Activated CD8-positive, alpha-beta memory T cell treated with anti-CD3 and anti-CD28 coated beads for 1 hour (primary cell): Measurements from ENCODE around the gene RASGEF1C.
A peak's percentile ranks its signal among the peaks of the same experiment; 100 is the strongest.
"Not testable (repeated sequence)": the region's sequence is repeated elsewhere in the genome, so short reads cannot be mapped to it uniquely, and the experiment has no call there.

ENCODE experiments used
- DNase-seq, 2 donors: peaks; one replicate each; pipeline ENCODE4 v3.0.0-alpha.2; 2020; ENCODE audit warnings: low read depth in 1 of 2; ENCODE audit errors: extremely low read depth in 1 of 2

RASGEF1C gene

DNA sequence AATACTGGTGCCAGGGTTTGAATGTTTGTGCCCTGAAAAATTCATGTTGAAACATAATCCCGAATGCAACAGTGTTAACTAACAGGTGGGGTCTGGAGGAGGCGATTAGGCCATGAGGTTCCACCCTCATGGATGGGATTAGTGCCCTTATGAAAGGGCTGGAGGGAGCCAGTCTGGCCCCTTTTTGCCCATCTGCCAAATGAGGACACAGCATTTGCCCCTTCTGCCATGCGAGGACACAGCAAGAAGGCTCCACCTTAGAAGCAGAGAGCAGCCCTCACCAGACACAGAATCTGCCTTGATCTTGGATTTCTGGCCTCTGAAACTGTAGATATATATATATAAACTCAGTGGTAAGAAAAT, 104.9 kb downstream of the RASGEF1C start:
- no peak for DNase-seq

DNA sequence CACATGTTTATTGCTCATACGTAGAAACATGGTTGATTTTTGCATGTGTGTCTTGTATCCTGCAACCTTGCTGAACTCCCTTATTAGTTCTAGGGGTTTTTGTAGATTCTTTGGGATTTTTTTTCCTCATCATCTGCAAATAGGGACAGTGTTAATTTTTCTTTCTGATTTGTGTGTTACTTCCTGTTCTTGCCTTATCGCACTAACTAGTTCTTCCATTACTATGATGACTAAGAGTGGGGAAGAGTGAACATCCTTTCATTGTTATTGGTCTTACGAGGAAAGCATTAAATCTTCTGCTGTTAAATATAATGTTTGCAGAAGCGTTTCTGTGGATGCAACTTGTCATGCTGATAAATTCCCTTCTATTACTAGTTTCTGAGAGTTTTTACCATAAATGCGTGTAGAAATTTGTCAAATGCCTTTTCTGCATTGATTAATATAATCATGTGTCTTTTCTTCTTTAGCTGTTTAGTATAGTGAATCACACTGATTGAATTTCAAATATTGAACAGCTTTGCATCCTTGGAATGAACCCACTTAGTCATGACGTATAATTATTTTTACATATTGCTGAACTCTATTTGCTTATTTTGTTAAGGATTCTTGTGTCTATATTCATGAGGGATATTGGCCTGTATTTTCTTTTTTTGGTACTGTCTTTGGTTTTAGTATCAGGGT, 105.4 kb downstream of the RASGEF1C start:
- no peak for DNase-seq

DNA sequence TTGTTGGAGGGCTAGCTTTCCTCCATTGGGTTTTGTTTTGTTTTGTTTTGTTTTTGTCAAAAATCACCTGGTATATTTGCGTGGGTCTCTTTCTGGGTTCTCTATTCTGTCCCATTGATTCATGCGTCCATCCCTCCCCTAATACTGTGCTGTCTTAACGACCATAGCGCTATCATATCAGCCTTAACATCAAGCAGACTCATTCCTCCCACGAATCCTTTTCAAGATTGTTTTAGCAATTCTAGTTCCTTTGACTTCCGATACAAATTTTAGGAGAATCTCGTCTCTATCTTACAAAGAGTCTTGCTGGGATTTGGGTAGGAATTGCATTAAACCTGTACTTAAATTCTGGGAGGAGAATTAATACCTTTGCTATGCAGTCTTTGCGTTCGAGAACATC, 106.4 kb downstream of the RASGEF1C start:
- no peak for DNase-seq

DNA sequence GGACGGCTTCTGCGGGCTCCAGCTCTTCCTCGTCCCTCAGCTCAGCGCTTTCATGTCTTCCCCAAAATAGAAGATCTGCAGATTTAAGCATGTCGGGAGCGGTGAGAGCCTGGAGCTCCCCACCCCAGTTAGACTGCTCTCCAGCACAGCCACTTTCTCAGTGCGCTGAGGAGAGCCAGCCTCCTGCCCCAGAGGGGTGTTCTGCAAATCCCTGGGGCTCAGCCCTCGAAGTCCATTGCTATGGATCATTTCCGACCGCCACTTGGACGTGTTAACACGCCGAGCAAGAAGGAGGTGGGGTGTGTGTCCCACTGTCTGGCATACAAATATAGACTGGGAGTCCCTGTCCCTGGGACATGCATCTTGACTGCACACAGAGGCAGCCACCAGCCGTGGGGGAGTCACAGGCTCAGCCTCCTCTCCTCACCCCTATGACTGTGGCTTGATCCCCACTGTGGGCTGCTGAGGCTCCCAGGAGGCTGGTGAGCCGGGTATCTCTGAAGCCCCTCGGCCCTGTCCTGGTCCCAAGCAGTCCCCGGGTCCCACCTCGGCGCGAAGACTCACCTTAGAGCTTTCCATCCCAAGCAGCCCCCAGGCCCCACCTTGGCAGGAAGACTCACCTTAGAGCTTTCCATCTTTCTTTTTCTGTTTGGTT, 107.4 kb downstream of the RASGEF1C start:
- no peak for DNase-seq

DNA sequence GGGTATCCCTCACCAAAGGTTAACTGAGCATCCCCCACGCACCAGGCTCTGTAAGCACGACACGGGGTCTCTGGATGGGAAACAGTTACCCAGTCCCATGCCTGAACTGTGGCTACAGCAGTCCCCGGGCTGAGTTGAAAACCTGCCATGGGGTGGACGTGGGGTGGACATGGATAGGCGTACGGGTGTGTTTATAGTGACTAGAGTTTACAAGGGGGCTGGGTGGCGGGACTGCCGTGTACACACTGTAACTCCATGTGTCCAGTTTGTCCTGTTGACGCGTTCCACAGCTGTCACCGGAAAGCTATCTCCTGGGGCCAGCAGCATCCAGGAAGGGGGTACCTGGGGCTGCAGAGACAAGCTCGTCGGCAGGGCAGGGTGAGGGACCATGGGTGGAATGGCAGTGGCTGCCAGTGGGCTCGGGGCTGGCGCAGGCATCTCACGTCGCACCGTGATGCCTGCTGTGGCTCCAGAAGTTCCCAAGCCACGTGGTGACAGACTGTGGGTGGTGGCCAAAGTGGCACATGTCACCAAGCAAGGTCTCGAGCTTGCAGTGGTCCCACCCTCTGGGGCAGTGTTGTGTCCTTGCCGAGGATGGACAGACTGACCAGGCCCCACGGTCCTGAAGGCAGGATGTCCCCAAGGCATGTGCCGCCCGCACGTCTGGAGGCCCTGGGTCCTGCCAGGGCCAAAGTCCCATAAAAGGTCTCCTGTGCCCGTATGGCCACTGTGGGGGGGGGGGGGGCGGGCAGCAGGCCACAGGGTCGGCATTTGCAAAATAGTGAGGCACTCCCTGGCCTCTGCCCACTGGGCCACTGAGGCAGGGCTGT, 108.2 kb downstream of the RASGEF1C start:
- DNase-seq: no peak

DNA sequence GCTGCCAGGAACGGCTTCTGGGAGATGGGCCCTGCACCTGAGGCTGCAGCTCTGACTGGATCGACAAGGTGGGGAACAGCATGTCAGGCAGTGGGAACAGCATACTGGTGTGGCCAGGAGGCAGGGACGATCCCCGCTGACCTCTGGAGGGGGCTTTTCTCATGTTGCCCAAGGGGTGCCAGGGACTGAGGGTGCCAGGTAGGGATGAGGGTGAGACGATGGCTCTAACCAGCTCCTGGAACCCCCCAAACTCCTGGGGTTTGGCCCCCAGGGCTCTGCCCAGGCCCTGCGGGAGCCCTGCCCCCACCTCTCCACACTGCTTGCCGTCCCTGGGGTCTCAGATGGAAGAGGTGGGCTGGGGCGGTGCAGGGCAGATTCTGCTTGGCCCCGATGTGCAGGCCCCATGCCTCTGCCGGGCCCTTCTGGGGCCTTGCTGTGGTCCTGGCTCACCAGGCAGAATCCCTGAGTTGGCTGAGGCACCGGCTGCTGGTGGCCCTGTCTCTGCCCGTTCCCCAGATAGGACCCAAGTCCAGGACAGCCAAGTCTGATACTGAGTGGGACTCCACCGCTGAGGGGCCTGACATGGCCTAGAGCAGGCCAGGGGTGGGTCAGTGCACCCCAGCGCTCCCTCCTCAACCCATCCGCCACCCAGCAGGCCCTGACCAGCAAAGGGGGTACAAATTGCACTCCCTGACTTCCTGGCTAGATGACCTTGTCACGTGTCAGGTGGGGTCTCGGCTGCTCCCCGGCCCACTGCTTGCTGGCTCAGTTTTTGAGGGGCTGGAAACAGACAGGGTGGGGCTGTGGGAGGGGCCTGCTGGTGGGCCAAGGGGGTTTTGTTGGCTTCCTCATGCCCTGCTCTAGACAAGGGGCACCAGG, 109.0 kb downstream of the RASGEF1C start:
- no peak for DNase-seq

DNA sequence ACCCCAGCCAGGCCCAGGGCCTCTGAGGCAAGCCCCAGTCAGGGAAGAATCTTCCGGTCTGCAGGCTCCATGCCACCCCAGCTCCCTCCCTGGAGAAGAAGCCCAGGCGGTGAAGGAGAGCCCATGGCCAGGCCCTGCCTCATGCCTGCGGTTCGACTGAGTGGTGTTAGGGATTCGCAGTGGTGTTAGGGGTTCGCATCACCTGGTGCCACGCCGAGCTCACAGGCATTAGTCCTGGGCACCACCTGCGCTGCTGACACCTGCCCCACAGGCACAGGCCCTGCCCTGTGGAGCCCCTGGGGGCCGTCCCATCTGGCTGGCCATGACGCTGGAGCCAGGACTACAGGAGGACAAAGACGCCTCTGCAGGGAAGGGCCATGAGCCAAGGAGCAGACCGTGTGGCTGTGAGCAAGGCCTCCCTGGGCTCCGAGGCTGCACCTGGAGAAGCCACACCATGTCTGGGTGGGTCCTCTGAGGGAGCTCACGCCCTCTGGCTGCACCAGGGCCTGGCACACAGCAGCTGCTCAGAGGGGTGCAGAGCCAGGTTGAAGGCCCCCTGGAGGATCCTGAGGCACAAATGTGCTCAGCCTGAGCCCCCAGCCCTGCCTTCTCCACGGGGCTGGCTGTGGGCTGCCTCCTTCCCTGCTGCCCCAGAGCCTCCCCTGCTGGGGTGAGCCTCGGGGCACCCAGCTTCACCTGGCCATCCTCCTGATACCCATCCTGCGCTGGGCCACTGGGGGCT, 109.8 kb downstream of the RASGEF1C start:
- DNase-seq: no peak

DNA sequence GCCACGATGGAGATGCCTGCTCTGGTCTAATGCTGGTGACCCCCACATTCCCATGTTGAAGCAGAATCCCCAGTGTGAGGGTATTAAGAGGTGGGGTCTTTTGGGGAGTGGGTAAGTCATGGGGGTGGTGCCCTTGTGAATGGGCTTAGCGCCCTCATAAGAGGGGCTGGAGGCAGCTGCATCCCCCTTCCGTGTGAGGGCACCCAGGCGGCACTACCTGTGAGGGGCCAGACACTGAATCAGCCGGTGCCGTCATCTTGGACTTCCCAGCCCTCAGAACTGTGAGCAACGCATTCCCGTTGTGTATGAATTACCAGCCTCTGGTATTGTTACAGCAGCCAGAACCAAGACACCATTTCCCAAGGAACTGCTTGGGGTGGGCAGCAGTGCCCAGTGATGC, 110.5 kb downstream of the RASGEF1C start:
- no peak for DNase-seq

DNA sequence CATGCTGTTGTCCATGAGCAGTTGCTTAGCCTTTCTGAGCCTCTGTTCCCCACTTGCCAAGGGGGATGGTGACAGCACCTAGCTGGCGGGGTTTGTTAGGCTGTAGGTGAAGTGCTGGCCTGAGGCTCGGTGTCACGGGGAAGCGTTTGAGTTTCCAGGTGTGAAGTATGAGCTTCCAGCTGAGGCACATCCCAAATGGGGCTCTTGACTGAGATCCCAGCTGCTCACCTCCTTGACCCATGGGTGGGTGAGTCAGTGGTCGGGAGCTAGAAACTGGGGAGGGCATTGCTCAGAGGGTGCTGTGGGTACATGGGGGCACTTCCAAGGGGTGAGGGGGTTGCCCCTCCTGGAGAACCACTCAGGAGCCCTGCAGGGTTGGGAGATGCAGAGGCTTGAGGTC, 111.1 kb downstream of the RASGEF1C start:
- DNase-seq: no peak

DNA sequence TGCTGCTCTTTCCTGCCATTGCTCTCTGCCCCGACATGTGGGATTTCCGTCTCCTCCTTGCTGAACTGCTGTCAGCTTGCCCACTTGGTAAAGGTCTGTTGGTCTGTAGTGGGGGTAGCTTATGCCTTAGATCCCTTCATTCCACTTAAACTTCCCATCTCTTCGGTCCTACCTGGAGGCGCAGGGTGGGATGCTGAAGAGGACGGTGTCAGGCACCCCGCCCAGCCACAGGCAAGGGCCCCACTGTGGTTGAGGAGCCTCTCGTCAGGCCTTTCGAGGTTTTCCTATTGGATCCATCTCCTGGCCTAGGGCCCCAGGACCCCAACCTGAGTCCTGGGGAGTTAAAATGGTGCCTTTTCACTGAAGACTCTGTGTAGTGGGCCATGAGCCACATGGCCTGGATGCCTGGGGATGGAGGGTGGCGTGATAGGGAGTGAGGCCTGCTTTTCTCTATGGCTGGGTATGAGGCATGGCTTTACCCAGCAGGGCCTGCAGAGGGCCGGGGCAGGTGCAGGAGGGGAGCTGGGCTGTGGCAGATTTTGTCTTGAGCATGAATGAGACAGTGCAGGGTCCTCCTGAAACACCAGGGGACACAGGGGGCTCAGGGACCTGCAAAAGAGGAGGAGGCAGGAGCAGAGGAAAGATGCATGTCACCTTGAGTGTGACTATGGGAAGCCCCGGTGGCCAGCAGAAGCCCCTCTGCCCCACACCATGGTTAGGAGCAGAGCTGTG, 111.7 kb downstream of the RASGEF1C start:
- no peak for DNase-seq

DNA sequence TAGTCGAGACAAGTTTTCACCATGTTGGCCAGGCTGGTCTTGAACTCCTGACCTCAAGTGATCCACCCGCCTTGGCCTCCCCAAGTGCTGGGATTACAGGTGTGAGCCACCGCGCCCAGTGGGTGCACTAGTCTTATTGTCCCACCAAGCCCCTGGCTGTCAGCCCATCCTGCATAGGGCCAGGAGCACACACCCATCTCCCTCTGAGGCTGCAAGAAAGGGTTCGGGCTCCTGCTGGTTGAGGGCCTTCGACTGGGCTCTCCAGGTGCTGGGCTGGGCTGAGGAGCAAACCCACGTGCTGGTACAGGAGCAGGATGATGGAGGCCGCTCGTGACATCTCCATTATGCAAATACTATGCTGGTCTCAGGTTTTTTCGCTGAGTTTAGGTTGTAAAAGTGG, 112.4 kb downstream of the RASGEF1C start:
- DNase-seq: no peak

DNA sequence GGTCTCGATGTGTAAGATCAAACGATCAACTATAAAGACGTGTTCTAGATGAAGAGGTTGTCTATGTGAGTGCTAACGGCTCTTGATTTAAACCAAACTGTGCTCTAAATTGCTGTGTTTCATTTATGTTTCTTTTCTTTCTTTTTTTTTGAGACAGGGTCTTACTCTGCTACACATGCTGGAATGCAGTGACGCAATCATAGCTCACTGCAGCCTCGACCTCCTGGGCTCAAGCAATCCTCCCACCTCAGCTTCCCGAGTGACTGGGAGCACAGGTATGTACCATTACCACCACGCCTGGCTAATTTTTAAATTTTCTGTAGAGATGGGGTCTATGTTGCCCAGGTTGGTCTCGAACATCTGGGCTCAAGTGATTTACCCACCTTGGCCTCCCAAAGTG, 113.5 kb downstream of the RASGEF1C start:
- no peak for DNase-seq

DNA sequence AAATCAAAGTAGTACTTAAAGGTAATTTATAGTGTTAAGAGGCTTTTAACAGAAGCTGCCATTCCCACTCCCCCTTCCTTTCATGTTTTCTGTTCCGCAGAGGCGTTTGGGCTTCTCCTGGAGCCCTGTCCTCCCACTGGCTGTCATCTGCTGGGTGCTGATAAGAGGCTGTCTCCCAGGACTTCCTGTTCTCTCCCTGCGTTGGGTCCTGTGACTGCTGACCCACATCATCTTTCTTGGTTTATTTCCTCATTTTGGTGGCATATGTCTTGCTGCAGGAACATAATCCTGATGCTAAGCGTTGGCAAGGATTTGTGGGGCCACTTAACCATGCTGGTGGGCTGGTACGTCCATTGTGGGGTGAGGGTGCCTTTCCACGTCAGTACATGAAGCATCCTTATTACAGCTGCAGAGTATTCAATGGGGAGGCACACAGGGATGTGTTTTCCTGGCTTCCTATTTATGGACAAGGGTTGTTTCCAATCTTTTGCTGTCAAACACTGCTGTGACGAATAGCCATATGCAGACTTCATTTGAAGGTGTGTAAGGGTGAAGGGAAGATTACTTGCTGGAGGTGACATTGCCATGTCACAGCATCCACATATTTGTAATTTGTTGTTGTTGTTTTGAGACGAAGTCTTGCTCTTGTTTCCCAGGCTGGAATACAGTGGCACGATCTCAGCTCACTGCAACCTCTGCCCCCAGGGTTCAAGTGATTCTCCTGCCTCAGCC, 115.2 kb downstream of the RASGEF1C start:
- DNase-seq: no peak

DNA sequence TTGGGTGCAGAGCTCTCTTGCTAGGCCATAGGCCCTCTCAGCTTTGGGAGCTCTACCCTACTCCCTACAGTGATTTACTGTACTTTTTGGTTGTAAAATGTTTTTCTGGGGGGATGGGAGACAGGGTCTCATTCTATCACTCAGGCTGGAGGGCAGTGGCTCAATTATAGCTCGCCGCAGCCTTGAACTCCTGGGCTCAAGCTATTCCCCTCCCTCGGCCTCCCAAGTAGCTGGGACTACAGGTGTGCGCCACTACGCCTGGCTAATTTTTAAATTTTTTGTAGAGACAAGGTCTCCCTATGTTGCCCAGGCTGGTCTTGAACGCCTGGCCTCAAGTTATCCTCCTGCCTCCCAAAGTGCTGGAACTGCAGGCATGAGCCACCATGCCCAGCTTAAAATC, 115.8 kb downstream of the RASGEF1C start:
- DNase-seq: no peak

DNA sequence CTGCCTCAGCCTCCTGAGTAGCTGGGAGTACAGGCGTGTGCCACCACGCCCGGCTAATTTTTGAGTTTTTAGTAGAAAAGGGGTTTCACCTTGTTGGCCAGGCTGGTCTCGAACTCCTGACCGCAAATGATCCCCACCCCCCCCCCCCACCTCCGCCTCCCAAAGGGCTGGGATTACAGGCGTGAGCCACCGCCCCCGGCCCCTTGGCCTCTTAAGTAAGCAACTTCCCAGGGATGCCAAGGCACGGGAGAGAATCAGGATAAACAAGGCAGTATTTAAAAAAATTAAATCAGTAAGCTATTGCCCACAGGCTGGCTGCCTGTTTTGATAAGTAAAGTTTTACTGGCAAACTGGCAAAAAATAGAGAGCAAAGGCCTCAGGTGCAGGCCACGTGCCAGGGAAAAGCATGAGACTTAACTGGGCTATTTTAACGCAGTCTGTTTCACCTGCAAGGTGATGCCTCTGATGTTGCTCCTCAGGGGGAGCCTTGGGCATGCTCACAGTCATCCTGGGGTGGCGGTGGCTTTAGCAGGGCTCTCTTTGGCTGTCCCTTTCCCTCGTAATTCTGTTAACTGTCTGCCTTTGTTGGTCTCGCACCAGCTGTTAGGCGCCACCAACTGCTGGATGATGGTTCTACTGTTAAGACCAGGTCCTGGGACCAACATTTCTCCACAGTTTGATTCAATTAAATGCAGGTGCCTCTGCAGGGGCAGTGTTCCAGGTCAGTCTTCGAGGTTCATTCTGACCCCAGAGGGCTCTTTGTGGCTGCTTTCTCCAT, 118.1 kb downstream of the RASGEF1C start:
- no peak for DNase-seq

DNA sequence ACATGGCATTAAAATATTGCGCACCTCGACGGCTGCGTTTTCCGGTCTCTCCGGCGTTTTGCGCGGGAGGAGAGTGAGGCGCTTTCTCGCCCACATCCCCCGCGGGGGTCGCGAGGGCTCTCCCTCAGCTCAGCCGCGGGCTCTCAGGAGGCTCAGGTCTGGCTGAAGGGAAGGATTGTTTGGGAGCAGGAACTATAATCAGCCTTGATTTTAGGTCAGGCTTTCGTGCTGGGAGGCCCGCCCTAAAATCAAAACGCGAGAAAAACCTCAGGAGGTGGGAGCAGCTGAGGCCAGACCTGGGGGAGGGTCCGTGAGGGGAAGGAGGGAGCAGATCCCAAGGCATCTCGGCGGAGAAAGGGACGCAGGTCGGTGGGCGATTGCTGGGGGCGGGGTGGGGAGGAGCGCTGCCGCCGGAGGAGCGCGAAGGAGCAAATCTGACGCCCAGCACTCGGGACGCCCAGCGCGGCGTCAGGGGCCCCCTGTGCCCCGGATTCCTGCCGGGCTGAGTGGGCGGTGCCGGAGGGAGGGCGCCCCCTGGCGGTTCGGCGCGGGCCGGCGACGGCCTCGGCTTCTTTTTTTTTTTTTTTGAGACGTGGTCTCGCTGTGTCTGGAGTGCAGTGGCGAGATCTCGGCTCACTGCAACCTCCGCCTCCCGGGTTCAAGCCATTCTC, 118.8 kb downstream of the RASGEF1C start:
- peak; percentile 48 to 73 for DNase-seq

DNA sequence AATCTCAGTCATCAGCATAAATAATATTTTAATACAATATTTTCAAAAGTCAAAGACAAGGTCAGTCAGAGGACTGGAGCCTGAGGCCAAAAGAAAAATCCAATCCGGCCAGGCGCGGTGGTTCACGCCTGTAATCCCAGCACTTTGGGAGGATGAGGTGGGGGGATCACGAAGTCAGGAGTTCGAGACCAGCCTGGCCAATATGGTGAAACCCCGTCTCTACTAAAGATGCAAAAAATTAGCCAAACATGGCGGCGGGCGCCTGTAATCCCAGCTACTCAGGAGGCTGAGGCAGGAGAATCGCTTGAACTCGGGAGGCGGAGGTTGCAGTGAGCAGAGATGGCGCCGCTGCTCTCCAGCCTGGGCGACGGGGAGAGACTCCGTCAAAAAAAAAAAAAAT, 119.4 kb downstream of the RASGEF1C start:
- not testable (repeated sequence) for DNase-seq

DNA sequence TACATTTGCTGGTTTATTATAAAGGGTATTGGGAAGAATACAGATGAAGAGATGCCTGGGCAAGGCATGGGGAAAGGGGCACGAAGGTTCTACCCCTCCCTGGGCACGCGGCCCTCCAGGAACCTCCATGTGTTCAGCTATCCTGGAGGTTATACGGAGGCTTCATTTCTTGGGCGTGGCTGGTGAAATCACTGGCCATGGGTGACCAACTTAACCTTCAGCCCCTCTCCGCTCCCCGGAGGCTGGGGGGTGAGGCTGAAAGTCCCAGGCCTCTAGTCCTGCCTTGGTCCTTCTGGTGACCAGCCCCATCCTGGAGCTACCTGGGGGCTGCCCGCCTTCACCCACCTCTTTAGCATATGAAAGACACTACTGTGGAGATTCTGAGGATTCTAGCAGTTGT, 120.5 kb downstream of the RASGEF1C start:
- DNase-seq: no peak
